BJ (cell line): ENCODE results near the gene LRRN3. TPM values are rescaled to one million over a fixed set of nuclear protein-coding genes. Genes with fewer than 3 reads are reported as not detected.

ENCODE experiments used
- CTCF ChIA-PET: fragments of 350-600 bp; formaldehyde crosslinking; extraction: SDS; loops from one replicate; lab custom pipeline; 2021; ENCODE audit warnings: antibody characterized with exemption, inconsistent platforms; lab: Yijun Ruan, JAX
- POLR2A ChIA-PET: fragments of 300-600 bp; sonication (Branson Sonifier 250); formaldehyde crosslinking; extraction: SDS; loops from one replicate; lab custom pipeline; 2021; ENCODE audit warnings: antibody characterized with exemption; lab: Charles Lee
- DNase-seq: peaks from one replicate; pipeline ENCODE4 v3.0.0-alpha.2; 2011; ENCODE audit warnings: low read depth
- H3K27me3 ChIP-seq: 2 replicates; pipeline ENCODE4 v1.6.0; 2011; ENCODE audit warnings: low read length; ENCODE audit not compliant: control insufficient read depth, insufficient read depth
- H3K36me3 ChIP-seq: 2 replicates; pipeline ENCODE4 v1.5.1; 2011; ENCODE audit warnings: low read length; ENCODE audit not compliant: control insufficient read depth, insufficient read depth
- H3K4me3 ChIP-seq: 2 replicates; pipeline ENCODE4 v1.5.1; 2011; ENCODE audit warnings: low read depth, mild to moderate bottlenecking, control low read depth, low read length
- polyA plus RNA-seq: library from polyadenylated mRNA; depleted of rRNA; stranded (reverse); fragments of >200 nt; gene quantifications from 2 replicates; pipeline ENCODE4 v1.2.3, GENCODE V29; 2011
- TF ChIP-seq, protein P1 (sequence below): IDR thresholded peaks from 2 replicates; pipeline ENCODE4 v1.5.1; 2011; ENCODE audit warnings: low read depth, mild to moderate bottlenecking, control low read depth, inconsistent platforms, low read length, moderate library complexity; ENCODE audit not compliant: insufficient read depth

Gene LRRN3
- polyA plus RNA-seq, 1 experiment: 7.2 TPM

DNA sequence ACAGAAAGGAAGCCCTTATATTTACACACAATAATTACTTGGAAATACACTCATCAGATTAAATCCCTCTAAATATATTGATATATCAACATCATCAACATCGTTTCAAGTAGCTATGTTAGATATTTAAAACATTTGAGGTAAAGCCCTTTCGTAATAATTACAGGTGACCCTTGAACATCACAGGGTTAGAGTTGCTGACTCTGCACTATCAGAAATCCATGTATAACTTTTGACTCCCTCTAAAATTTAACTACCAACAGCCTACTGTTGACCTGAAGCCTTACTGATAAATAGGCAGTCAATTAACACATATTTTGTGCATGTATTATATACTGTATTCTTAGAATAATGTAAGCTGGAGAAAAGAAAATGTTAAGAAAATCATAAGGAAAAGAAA is 34.6 kb upstream of the LRRN3 start:
- Histone ChIP-seq H3K36me3 (no peaks in the 10 kb centered on the region), H3K27me3 (no peaks in the 10 kb centered on the region), H3K4me3 (no peak overlapping the region)
- ChIA-PET POLR2A (no interaction called here), CTCF (no interaction called here)
- TF ChIP-seq, protein P1, sequence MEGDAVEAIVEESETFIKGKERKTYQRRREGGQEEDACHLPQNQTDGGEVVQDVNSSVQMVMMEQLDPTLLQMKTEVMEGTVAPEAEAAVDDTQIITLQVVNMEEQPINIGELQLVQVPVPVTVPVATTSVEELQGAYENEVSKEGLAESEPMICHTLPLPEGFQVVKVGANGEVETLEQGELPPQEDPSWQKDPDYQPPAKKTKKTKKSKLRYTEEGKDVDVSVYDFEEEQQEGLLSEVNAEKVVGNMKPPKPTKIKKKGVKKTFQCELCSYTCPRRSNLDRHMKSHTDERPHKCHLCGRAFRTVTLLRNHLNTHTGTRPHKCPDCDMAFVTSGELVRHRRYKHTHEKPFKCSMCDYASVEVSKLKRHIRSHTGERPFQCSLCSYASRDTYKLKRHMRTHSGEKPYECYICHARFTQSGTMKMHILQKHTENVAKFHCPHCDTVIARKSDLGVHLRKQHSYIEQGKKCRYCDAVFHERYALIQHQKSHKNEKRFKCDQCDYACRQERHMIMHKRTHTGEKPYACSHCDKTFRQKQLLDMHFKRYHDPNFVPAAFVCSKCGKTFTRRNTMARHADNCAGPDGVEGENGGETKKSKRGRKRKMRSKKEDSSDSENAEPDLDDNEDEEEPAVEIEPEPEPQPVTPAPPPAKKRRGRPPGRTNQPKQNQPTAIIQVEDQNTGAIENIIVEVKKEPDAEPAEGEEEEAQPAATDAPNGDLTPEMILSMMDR: no peak
- DNase-seq: no peak

- ChIA-PET CTCF (no interaction called here), POLR2A (no interaction called here)
- no peaks in the 10 kb centered on the region for H3K36me3 ChIP-seq
- no peak for DNase-seq
- TF ChIP-seq, protein P1: no peak
- no peak overlapping the region for H3K4me3 ChIP-seq
- no peaks in the 10 kb centered on the region for H3K27me3 ChIP-seq
These were observed 33.9 kb upstream of the LRRN3 start for GRCh38 chr7:111057066-111057465.

GRCh38 chr7:111059833-111060232 is 31.1 kb upstream of the LRRN3 start:
- POLR2A ChIA-PET: no interaction called here
- H3K27me3 ChIP-seq: no peaks in the 10 kb centered on the region
- CTCF ChIA-PET: interaction anchor here (0.6 kb wide), 2 partner anchors 277 to 675 kb away, joined by 3 read pairs; no protein-coding TSS in a partner anchor
- TF ChIP-seq, protein P1: no peak
- DNase-seq: no peak
- H3K36me3 ChIP-seq: no peaks in the 10 kb centered on the region
- H3K4me3 ChIP-seq: no peak overlapping the region

DNA sequence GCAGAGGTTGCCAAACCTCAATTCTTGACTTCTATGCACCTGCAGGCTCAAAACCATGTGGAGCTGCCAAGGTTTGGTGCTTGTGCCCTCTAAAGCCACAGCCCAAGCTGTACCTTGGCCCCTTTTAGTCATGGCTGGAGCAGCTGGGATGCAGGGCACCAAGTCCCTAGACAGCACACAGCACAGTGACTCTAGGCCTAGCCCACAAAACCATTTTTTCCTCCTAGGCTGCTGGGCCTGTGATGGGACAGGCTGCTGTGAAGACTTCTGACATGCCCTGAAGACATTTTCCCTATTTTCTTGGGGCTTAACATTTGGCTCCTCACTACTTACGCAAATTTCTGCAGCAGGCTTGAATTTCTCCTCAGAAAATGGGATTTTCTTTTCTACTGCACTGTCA is 27.8 kb upstream of the LRRN3 start:
- Histone ChIP-seq H3K27me3 (no peaks in the 10 kb centered on the region), H3K4me3 (no peak overlapping the region), H3K36me3 (no peaks in the 10 kb centered on the region)
- TF ChIP-seq, protein P1: no peak
- ChIA-PET CTCF (interaction anchor here (0.6 kb wide), 1 partner anchor 454 kb away, joined by 3 read pairs; no protein-coding TSS in a partner anchor), POLR2A (no interaction called here)
- DNase-seq: no peak

DNA sequence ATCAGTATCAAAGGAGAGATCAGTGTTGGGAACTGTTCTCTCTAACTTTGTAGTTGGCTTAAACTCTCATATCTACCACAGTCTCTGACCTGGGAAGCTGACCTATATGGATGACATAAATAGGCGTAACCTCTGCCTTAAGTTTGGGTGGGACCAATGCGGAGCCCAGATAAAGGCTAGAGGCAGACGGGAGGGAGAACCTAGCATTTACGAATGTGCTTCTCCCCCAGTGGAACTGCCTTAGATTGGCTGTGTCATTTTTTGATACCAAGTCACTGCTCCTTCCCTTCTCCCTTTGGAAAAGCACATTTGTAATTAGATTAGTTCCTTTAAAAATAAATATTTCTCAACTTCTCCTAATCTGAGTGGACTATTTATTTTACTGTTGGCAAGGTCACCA is 23.7 kb upstream of the LRRN3 start:
- TF ChIP-seq, protein P1: no peak
- ChIA-PET CTCF (no interaction called here), POLR2A (no interaction called here)
- no peak for DNase-seq
- Histone ChIP-seq H3K36me3 (no peaks in the 10 kb centered on the region), H3K4me3 (no peak overlapping the region), H3K27me3 (no peaks in the 10 kb centered on the region)
